Smooth muscle cell (in vitro differentiated cells): ENCODE measurements around the gene PHYHD1. TPM values are rescaled to one million over a fixed set of nuclear protein-coding genes. Genes with fewer than 3 reads are reported as not detected.

ENCODE experiments used
- DNase-seq: peaks from one replicate; lab custom pipeline; 2025; ENCODE audit not compliant: unreplicated experiment; lab: John Stamatoyannopoulos, UW
- H2AFZ ChIP-seq: fragments of 200-600 bp; sonication (generic); 2 replicates; pipeline ENCODE4 v1.6.0; 2016; ENCODE audit warnings: antibody characterized with exemption, low read depth, mild to moderate bottlenecking
- H3F3A ChIP-seq: fragments of 200-600 bp; sonication (generic); 2 replicates; pipeline ENCODE4 v1.6.0; 2017; ENCODE audit warnings: antibody characterized with exemption, low read depth
- H3K27ac ChIP-seq: fragments of 200-600 bp; sonication (generic); 2 replicates; pipeline ENCODE4 v1.5.1; 2016; ENCODE audit warnings: low read depth, mild to moderate bottlenecking
- H3K27me3 ChIP-seq: fragments of 200-600 bp; sonication (generic); 2 replicates; pipeline ENCODE4 v1.6.1; 2016; ENCODE audit warnings: low read depth, mild to moderate bottlenecking
- H3K36me3 ChIP-seq: fragments of 200-600 bp; sonication (generic); 2 replicates; pipeline ENCODE4 v1.5.1; 2016; ENCODE audit warnings: low read depth
- H3K4me1 ChIP-seq: fragments of 200-600 bp; sonication (generic); 2 replicates; pipeline ENCODE4 v1.5.1; 2016; ENCODE audit warnings: low read depth
- H3K4me2 ChIP-seq: fragments of 200-600 bp; sonication (generic); 2 replicates; pipeline ENCODE4 v1.6.0; 2016; ENCODE audit warnings: mild to moderate bottlenecking
- H3K4me3 ChIP-seq: fragments of 200-600 bp; sonication (generic); 2 replicates; pipeline ENCODE4 v1.5.1; 2016; ENCODE audit warnings: mild to moderate bottlenecking
- H3K79me2 ChIP-seq: fragments of 200-600 bp; sonication (generic); 2 replicates; pipeline ENCODE4 v1.6.0; 2016; ENCODE audit warnings: low read depth, mild to moderate bottlenecking
- H3K9ac ChIP-seq: fragments of 200-600 bp; sonication (generic); 2 replicates; pipeline ENCODE4 v1.6.0; 2016; ENCODE audit warnings: low read depth
- H3K9me3 ChIP-seq: fragments of 200-600 bp; sonication (generic); replicated peaks from 2 replicates; pipeline ENCODE4 v1.5.1; 2016; ENCODE audit warnings: low read depth
- H4K20me1 ChIP-seq: fragments of 200-600 bp; sonication (generic); 2 replicates; pipeline ENCODE4 v1.6.0; 2016; ENCODE audit warnings: low read depth
- WGBS: methylation state at CpG from one replicate; pipeline ENCODE4 v1.1.7; 2016; ENCODE audit warnings: low lambda C conversion rate; 5-methylcytosine and 5-hydroxymethylcytosine counted together
- polyA plus RNA-seq: library from polyadenylated mRNA; unstranded; fragments of >200 nt; fragmentation: Nextera tagmentation; extraction: Ambion mirVana; gene quantifications from 2 replicates; pipeline ENCODE4 v1.2.1, GENCODE V29; 2016
- total RNA-seq: library from RNA; depleted of rRNA; stranded (reverse); fragments of >200 nt; gene quantifications from 2 replicates; pipeline ENCODE4 v1.2.3, GENCODE V29; 2014
- TF ChIP-seq, protein P1 (sequence below): fragments of 200-600 bp; sonication (generic); IDR thresholded peaks from 2 replicates; pipeline ENCODE4 v1.5.1; 2017; ENCODE audit warnings: borderline replicate concordance, mild to moderate bottlenecking, antibody characterized with exemption; ENCODE audit not compliant: insufficient read depth, poor library complexity, severe bottlenecking

PHYHD1 gene
- total and polyA plus RNA-seq, 2 experiments from 2014 or later: 7.3 to 37.6 TPM

DNA sequence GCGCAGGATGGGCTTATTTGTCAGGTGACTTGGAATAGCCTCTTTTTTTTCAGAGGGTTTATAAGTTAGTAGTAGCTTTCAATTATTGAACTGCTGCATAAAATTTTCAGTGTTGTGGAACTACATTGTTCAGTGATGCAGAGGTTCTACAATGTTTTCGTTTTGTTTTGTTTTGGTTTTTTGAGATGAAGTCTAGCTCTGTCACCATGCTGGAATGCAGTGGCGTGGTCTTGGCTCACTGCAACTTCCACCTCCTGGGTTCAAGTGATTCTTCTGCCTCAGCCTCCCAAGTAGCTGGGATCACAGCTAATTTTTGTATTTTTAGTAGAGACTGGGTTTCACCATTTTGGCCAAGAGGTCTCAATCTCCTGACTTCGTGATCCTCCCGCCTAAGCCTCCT, 48.7 kb downstream of the PHYHD1 start:
- Histone ChIP-seq H3K9ac (no peak overlapping the region), H2AFZ (no peak overlapping the region), H3K4me1 (no peaks in the 10 kb centered on the region), H3K79me2 (no peaks in the 10 kb centered on the region), H4K20me1 (no peaks in the 10 kb centered on the region), H3K27ac (no peak overlapping the region), H3K4me2 (no peak overlapping the region), H3K9me3 (no peaks in the 10 kb centered on the region), H3K4me3 (no peak overlapping the region), H3K27me3 (no peaks in the 10 kb centered on the region), H3F3A (no peaks in the 10 kb centered on the region), H3K36me3 (peaks cover 16% of the 10 kb centered on the region)
- TF ChIP-seq, protein P1, sequence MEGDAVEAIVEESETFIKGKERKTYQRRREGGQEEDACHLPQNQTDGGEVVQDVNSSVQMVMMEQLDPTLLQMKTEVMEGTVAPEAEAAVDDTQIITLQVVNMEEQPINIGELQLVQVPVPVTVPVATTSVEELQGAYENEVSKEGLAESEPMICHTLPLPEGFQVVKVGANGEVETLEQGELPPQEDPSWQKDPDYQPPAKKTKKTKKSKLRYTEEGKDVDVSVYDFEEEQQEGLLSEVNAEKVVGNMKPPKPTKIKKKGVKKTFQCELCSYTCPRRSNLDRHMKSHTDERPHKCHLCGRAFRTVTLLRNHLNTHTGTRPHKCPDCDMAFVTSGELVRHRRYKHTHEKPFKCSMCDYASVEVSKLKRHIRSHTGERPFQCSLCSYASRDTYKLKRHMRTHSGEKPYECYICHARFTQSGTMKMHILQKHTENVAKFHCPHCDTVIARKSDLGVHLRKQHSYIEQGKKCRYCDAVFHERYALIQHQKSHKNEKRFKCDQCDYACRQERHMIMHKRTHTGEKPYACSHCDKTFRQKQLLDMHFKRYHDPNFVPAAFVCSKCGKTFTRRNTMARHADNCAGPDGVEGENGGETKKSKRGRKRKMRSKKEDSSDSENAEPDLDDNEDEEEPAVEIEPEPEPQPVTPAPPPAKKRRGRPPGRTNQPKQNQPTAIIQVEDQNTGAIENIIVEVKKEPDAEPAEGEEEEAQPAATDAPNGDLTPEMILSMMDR: no peak
- WGBS: 97% methylated on average over 5 of the region's 5 CpGs
- DNase-seq: no peak

DNA sequence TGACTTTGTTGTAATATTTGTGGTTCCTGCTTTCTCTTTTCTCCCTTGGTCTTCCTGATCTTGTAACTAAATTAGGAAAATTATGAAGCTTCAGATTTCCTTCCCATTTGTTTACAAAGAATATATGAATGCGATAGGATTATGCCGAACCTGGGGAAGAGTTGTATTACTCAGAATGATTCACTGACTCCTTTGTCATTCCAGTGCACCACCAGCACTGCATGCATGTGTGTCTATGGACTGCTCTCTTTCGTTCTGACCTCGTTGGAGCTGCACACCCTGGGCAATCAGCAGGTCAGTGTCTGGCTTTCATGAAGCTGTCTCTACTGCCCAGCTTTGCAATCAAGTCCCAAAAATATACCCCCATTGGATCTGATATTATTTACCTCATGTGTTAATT, 52.2 kb downstream of the PHYHD1 start:
- 81% methylated on average over 4 of the region's 4 CpGs for WGBS
- H3K9me3 ChIP-seq: no peaks in the 10 kb centered on the region
- no peak for DNase-seq
- H2AFZ ChIP-seq: no peak overlapping the region
- TF ChIP-seq, protein P1: no peak
- no peaks in the 10 kb centered on the region for H3F3A ChIP-seq
- peaks cover 22% of the 10 kb centered on the region for H3K36me3 ChIP-seq
- H3K79me2 ChIP-seq: no peaks in the 10 kb centered on the region
- no peak overlapping the region for H3K27ac ChIP-seq
- no peaks in the 10 kb centered on the region for H4K20me1 ChIP-seq
- no peaks in the 10 kb centered on the region for H3K27me3 ChIP-seq
- no peak overlapping the region for H3K9ac ChIP-seq
- no peak overlapping the region for H3K4me3 ChIP-seq
- no peaks in the 10 kb centered on the region for H3K4me1 ChIP-seq
- no peak overlapping the region for H3K4me2 ChIP-seq

DNA sequence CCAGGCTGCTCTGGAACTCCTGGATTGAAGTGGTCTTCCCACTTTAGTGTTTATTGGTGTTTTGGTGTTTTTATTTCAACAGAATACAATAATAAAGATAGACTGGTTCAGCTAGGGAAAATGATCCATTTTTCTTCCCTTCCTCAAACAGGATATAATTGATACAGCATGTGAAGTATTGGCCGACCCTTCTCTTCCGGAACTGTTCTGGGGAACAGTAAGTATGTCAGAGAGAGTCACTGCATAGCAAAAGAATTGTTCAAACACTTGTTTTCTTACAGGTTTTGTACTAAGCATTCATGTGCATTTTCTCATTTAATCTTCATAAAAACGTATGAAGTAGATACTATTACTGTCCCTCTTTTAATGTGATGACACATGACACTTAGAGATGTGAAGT, 58.3 kb downstream of the PHYHD1 start:
- Histone ChIP-seq H3K27me3 (no peaks in the 10 kb centered on the region), H2AFZ (no peak overlapping the region), H3K4me2 (no peak overlapping the region), H3K9me3 (no peaks in the 10 kb centered on the region), H3K4me3 (no peak overlapping the region), H3K79me2 (no peaks in the 10 kb centered on the region), H4K20me1 (no peaks in the 10 kb centered on the region), H3K4me1 (no peaks in the 10 kb centered on the region), H3K9ac (no peak overlapping the region), H3K27ac (no peak overlapping the region), H3K36me3 (peaks cover 37% of the 10 kb centered on the region), H3F3A (no peaks in the 10 kb centered on the region)
- TF ChIP-seq, protein P1: no peak
- WGBS: 96% methylated on average over 3 of the region's 3 CpGs
- no peak for DNase-seq

DNA sequence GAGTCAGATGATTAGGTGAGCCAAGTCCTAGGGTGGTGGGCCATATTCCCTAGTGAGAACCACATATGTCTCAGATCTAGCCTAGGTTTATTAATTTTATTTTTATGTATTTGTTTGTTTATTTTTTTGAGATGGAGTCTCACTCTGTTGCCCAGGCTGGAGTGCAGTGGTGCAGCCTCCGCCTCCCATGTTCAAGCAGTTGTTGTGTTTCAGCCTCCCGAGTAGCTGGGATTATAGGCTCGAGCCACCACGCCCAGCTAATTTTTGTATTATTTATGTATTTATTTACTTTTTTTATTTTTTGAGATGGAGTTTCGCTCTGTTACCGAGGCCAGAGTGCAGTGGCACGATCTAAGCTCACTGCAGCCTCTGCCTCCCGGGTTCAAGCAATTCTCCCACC, 62.8 kb downstream of the PHYHD1 start:
- Histone ChIP-seq H3K4me1 (no peaks in the 10 kb centered on the region), H3K79me2 (no peaks in the 10 kb centered on the region), H3K4me2 (no peak overlapping the region), H2AFZ (no peak overlapping the region), H4K20me1 (no peaks in the 10 kb centered on the region), H3F3A (no peaks in the 10 kb centered on the region), H3K9me3 (no peaks in the 10 kb centered on the region), H3K27ac (no peak overlapping the region), H3K9ac (no peak overlapping the region), H3K36me3 (peaks cover 38% of the 10 kb centered on the region), H3K4me3 (no peak overlapping the region), H3K27me3 (no peaks in the 10 kb centered on the region)
- DNase-seq: no peak
- TF ChIP-seq, protein P1: no peak
- WGBS: over 99% methylated on average over 8 of the region's 8 CpGs
